ENCODE results near the gene EFTUD2.

- no peak for TF ChIP-seq ZMYM4 (CRISPR knock-in tag; IDR thresholded peaks at IDR 0.05)
- TF ChIP-seq, protein P1, sequence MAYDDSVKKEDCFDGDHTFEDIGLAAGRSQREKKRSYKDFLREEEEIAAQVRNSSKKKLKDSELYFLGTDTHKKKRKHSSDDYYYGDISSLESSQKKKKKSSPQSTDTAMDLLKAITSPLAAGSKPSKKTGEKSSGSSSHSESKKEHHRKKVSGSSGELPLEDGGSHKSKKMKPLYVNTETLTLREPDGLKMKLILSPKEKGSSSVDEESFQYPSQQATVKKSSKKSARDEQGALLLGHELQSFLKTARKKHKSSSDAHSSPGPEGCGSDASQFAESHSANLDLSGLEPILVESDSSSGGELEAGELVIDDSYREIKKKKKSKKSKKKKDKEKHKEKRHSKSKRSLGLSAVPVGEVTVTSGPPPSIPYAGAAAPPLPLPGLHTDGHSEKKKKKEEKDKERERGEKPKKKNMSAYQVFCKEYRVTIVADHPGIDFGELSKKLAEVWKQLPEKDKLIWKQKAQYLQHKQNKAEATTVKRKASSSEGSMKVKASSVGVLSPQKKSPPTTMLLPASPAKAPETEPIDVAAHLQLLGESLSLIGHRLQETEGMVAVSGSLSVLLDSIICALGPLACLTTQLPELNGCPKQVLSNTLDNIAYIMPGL (CRISPR knock-in tag; IDR thresholded peaks at IDR 0.05; ENCODE audit: borderline replicate concordance in 1 of 2, low read depth in 1 of 2), result no peak
- no peak for TF ChIP-seq RAD21 (CRISPR knock-in tag; IDR thresholded peaks at IDR 0.05)
- no peak for TF ChIP-seq ZNF496 (CRISPR knock-in tag; IDR thresholded peaks at IDR 0.05; ENCODE audit: insufficient replicate concordance)
- no peak for TF ChIP-seq ZSCAN9 (CRISPR knock-in tag; IDR thresholded peaks at IDR 0.05; ENCODE audit: borderline replicate concordance)
- TF ChIP-seq CTCF (CRISPR knock-in tag; IDR thresholded peaks at IDR 0.05), result no peak
Observed at GRCh38 chr17:44848257-44848795, 50.9 kb downstream of the EFTUD2 start.
